HG03039 (cell line): Measurements from ENCODE around the gene MAP3K1.
"Not testable (repeated sequence)": the region's sequence is repeated elsewhere in the genome, so short reads cannot be mapped to it uniquely, and the experiment has no call there.

Experiments used
- ATAC-seq: cut with Tn5 transposase; IDR thresholded peaks from one replicate; pipeline ENCODE4 v1.9.1; 2021; ENCODE audit warnings: mild to moderate bottlenecking, moderate library complexity; ENCODE audit not compliant: unreplicated experiment

The MAP3K1 gene

GRCh38 chr5:56814963-56815657 is at the start of gene MAP3K1:
Gene MAP3K1 (plus strand): TSS chr5:56815549. CDS start chr5:56815574, 25 bp downstream.
- peak; percentile 52 for ATAC-seq

GRCh38 chr5:56766926-56767325 is 48.4 kb upstream of the MAP3K1 start:
- no peak for ATAC-seq

- no peak for ATAC-seq
Observed at GRCh38 chr5:56769875-56770604, 45.3 kb upstream of the MAP3K1 start.

- ATAC-seq, result no peak
Observed at GRCh38 chr5:56772767-56773166, 42.6 kb upstream of the MAP3K1 start.

- ATAC-seq, result no peak
Observed at GRCh38 chr5:56774957-56775356, 40.4 kb upstream of the MAP3K1 start.

- ATAC-seq, result not testable (repeated sequence)
Observed at GRCh38 chr5:56776212-56776846, 39.0 kb upstream of the MAP3K1 start.

GRCh38 chr5:56783261-56783660 is 32.1 kb upstream of the MAP3K1 start:
- no peak for ATAC-seq

GRCh38 chr5:56786346-56786745 is 29.0 kb upstream of the MAP3K1 start:
- ATAC-seq, result no peak

- peak; percentile 93 for ATAC-seq
Observed at GRCh38 chr5:56791396-56791795, 24.0 kb upstream of the MAP3K1 start.

GRCh38 chr5:56798521-56798920 is 16.8 kb upstream of the MAP3K1 start:
- no peak for ATAC-seq

- no peak for ATAC-seq
Observed at GRCh38 chr5:56800186-56800585, 15.2 kb upstream of the MAP3K1 start.

GRCh38 chr5:56801256-56801655 is 14.1 kb upstream of the MAP3K1 start:
- no peak for ATAC-seq

GRCh38 chr5:56802205-56802604 is 13.1 kb upstream of the MAP3K1 start:
- ATAC-seq, result no peak

GRCh38 chr5:56803025-56803424 is 12.3 kb upstream of the MAP3K1 start:
- no peak for ATAC-seq

GRCh38 chr5:56803894-56804293 is 11.5 kb upstream of the MAP3K1 start:
- no peak for ATAC-seq

- no peak for ATAC-seq
Observed at GRCh38 chr5:56807679-56808078, 7.7 kb upstream of the MAP3K1 start.

GRCh38 chr5:56808211-56808610 is 7.1 kb upstream of the MAP3K1 start:
- no peak for ATAC-seq

- ATAC-seq, result no peak
Observed at GRCh38 chr5:56810826-56811225, 4.5 kb upstream of the MAP3K1 start.

GRCh38 chr5:56812110-56812509 is 3.2 kb upstream of the MAP3K1 start:
- no peak for ATAC-seq

GRCh38 chr5:56813302-56813701 is 2.0 kb upstream of the MAP3K1 start:
- no peak for ATAC-seq

GRCh38 chr5:56814361-56814962 is 887 bp upstream of the MAP3K1 start:
- no peak for ATAC-seq
